DOHH2 (cell line): ENCODE results near the gene HHATL.

Experiments used
- CTCF ChIP-seq: fragments of 200-600 bp; sonication (generic); IDR thresholded peaks from one replicate; pipeline ENCODE4 v1.5.1; 2014; ENCODE audit warnings: antibody characterized with exemption, mild to moderate bottlenecking, low read depth, low read length; ENCODE audit not compliant: poor library complexity, severe bottlenecking
- EZH2phosphoT487 ChIP-seq: fragments of 200-600 bp; sonication (generic); IDR thresholded peaks from 2 replicates; pipeline ENCODE4 v1.6.1; 2017; ENCODE audit warnings: borderline replicate concordance, mild to moderate bottlenecking, antibody characterized with exemption, low read length, moderate library complexity, mixed read lengths

- TF ChIP-seq CTCF, result no peak
- no peak for TF ChIP-seq EZH2phosphoT487
Measured at GRCh38 chr3:42701371-42702065, 1.1 kb downstream of the HHATL start.
